H9 (cell line): ENCODE data around the gene TSSK6. TPM values are rescaled to one million over a fixed set of nuclear protein-coding genes. Genes with fewer than 3 reads are reported as not detected.

Experiments used
- DNase-seq: peaks from one replicate; pipeline ENCODE4 v3.0.0-alpha.2; 2017
- H2AFZ ChIP-seq: one replicate; pipeline ENCODE4 v1.6.1; 2013; ENCODE audit warnings: mild to moderate bottlenecking, low read length, control low read depth, moderate library complexity
- H2AK5ac ChIP-seq: 2 replicates; pipeline ENCODE4 v1.6.1; 2013; ENCODE audit warnings: low read length, control low read depth, mixed read lengths; ENCODE audit not compliant: insufficient read length
- H2BK120ac ChIP-seq: one replicate; pipeline ENCODE4 v1.6.1; 2013; ENCODE audit warnings: low read depth, mild to moderate bottlenecking, low read length, control low read depth, inconsistent platforms; ENCODE audit not compliant: poor library complexity, severe bottlenecking
- H2BK12ac ChIP-seq: 2 replicates; pipeline ENCODE4 v1.6.1; 2013; ENCODE audit warnings: low read length, control low read depth, mixed read lengths, low read depth; ENCODE audit not compliant: insufficient read length
- H2BK15ac ChIP-seq: 2 replicates; pipeline ENCODE4 v1.6.1; 2013; ENCODE audit warnings: low read depth, low read length, control low read depth
- H2BK20ac ChIP-seq: one replicate; pipeline ENCODE4 v1.6.1; 2013; ENCODE audit warnings: low read depth, mild to moderate bottlenecking, low read length, control low read depth, inconsistent platforms; ENCODE audit not compliant: poor library complexity, severe bottlenecking
- H2BK5ac ChIP-seq: 2 replicates; pipeline ENCODE4 v1.6.1; 2013; ENCODE audit warnings: low read length, control low read depth, mixed read lengths; ENCODE audit not compliant: insufficient read length
- H3K14ac ChIP-seq: 2 replicates; pipeline ENCODE4 v1.6.1; 2013; ENCODE audit warnings: low read length, control low read depth; ENCODE audit not compliant: insufficient read depth
- H3K18ac ChIP-seq: 2 replicates; pipeline ENCODE4 v1.6.1; 2013; ENCODE audit warnings: low read depth, mild to moderate bottlenecking, mixed read lengths, low read length, control low read depth; ENCODE audit not compliant: insufficient read length
- H3K23ac ChIP-seq: 2 replicates; pipeline ENCODE4 v1.6.1; 2013; ENCODE audit warnings: low read length, control low read depth, mixed read lengths, low read depth; ENCODE audit not compliant: insufficient read length
- H3K23me2 ChIP-seq: 2 replicates; pipeline ENCODE4 v1.6.1; 2013; ENCODE audit warnings: low read depth, mild to moderate bottlenecking, mixed read lengths, low read length, control low read depth; ENCODE audit not compliant: insufficient read length, poor library complexity, severe bottlenecking
- H3K27ac ChIP-seq: 2 replicates; pipeline ENCODE4 v1.5.1; 2013; ENCODE audit warnings: low read length, control low read depth, mixed read lengths, low read depth; ENCODE audit not compliant: insufficient read length
- H3K27me3 ChIP-seq: 2 replicates; pipeline ENCODE4 v1.6.1; 2013; ENCODE audit warnings: low read length, control low read depth, inconsistent platforms; ENCODE audit not compliant: insufficient read depth
- H3K4ac ChIP-seq: 2 replicates; pipeline ENCODE4 v1.6.1; 2013; ENCODE audit warnings: low read depth, mild to moderate bottlenecking, control low read depth, inconsistent platforms, low read length, moderate library complexity
- H3K4me1 ChIP-seq: 2 replicates; pipeline ENCODE4 v1.6.1; 2013; ENCODE audit warnings: low read length, control low read depth, inconsistent platforms; ENCODE audit not compliant: insufficient read depth
- H3K4me2 ChIP-seq: 2 replicates; pipeline ENCODE4 v1.6.1; 2013; ENCODE audit warnings: low read length, control low read depth, mixed read lengths; ENCODE audit not compliant: insufficient read length, insufficient read depth
- H3K56ac ChIP-seq: 2 replicates; pipeline ENCODE4 v1.6.1; 2013; ENCODE audit warnings: low read depth, mild to moderate bottlenecking, mixed read lengths, low read length, control low read depth; ENCODE audit not compliant: insufficient read length
- H3K79me1 ChIP-seq: 2 replicates; pipeline ENCODE4 v1.6.1; 2013; ENCODE audit warnings: low read depth, mild to moderate bottlenecking, moderate library complexity, low read length, control low read depth, inconsistent platforms; ENCODE audit not compliant: insufficient read depth, poor library complexity, severe bottlenecking
- H3K79me2 ChIP-seq: 2 replicates; pipeline ENCODE4 v1.6.1; 2013; ENCODE audit warnings: low read length, control low read depth, inconsistent platforms; ENCODE audit not compliant: insufficient read depth
- H3K9ac ChIP-seq: 2 replicates; pipeline ENCODE4 v1.6.1; 2013; ENCODE audit warnings: low read length, control low read depth, mixed read lengths; ENCODE audit not compliant: insufficient read length; ENCODE audit errors: extremely low read depth
- H3K9me3 ChIP-seq: one replicate; pipeline ENCODE4 v1.6.1; 2013; ENCODE audit warnings: low read depth, low read length, inconsistent platforms; ENCODE audit not compliant: control insufficient read depth
- H3T11ph ChIP-seq: one replicate; pipeline ENCODE4 v1.6.1; 2013; ENCODE audit warnings: mild to moderate bottlenecking, low read length, control low read depth, inconsistent platforms
- H4K20me1 ChIP-seq: one replicate; pipeline ENCODE4 v1.6.1; 2013; ENCODE audit not compliant: control insufficient read depth, insufficient read length, insufficient read depth
- H4K5ac ChIP-seq: 2 replicates; pipeline ENCODE4 v1.6.1; 2013; ENCODE audit warnings: low read depth, mild to moderate bottlenecking, mixed read lengths, low read length, control low read depth; ENCODE audit not compliant: insufficient read length
- H4K8ac ChIP-seq: replicated peaks from 2 replicates; pipeline ENCODE4 v1.6.1; 2013; ENCODE audit warnings: low read length, control low read depth, mixed read lengths, low read depth; ENCODE audit not compliant: insufficient read length
- H4K91ac ChIP-seq: 2 replicates; pipeline ENCODE4 v1.6.1; 2013; ENCODE audit warnings: low read depth, mild to moderate bottlenecking, moderate library complexity, mixed read lengths, low read length, control low read depth; ENCODE audit not compliant: insufficient read length
- H3K27ac Mint-ChIP-seq, 3 experiments: 2 replicates in 2 of 3; 3 replicates in 1 of 3; pipeline ENCODE4 v1.8.0; 2020 to 2021; ENCODE audit warnings: mixed read lengths in 3 of 3, mild to moderate bottlenecking in 1 of 3, moderate library complexity in 1 of 3
- H3K27me3 Mint-ChIP-seq: 2 replicates; pipeline ENCODE4 v1.8.0; 2021; ENCODE audit warnings: low read depth, mild to moderate bottlenecking, moderate library complexity, mixed read lengths
- H3K36me3 Mint-ChIP-seq, 3 experiments: 2 replicates in 2 of 3; 3 replicates in 1 of 3; pipeline ENCODE4 v1.8.0; 2020 to 2021; ENCODE audit warnings: low read depth in 3 of 3, mixed read lengths in 3 of 3; ENCODE audit not compliant: insufficient read depth in 1 of 3
- H3K4me1 Mint-ChIP-seq, 2 experiments: 2 replicates each; pipeline ENCODE4 v1.8.0; 2020; ENCODE audit warnings: mixed read lengths in 2 of 2
- H3K4me3 Mint-ChIP-seq, 2 experiments: 2 replicates in 1 of 2; 3 replicates in 1 of 2; pipeline ENCODE4 v1.8.0; 2020 to 2021; ENCODE audit warnings: mild to moderate bottlenecking in 2 of 2, mixed read lengths in 2 of 2, moderate library complexity in 1 of 2
- H3K9me3 Mint-ChIP-seq, 2 experiments: 2 replicates in 1 of 2; 3 replicates in 1 of 2; pipeline ENCODE4 v1.8.0; 2020; ENCODE audit warnings: mild to moderate bottlenecking in 2 of 2, mixed read lengths in 2 of 2, moderate library complexity in 1 of 2
- WGBS: extraction: QIAGEN DNeasy Blood & Tissue Kit; methylation state at CpG from one replicate; pipeline ENCODE4 v1.1.7; 2013; ENCODE audit warnings: missing lambda C conversion rate, low lambda C conversion rate, mixed read lengths; ENCODE audit not compliant: insufficient read length; ENCODE audit errors: extremely low coverage; 5-methylcytosine and 5-hydroxymethylcytosine counted together
- total RNA-seq: library from RNA; stranded (reverse); gene quantifications from 2 replicates; pipeline ENCODE4 v1.2.1, GENCODE V29; 2021
- TF ChIP-seq, protein P1 (sequence below): fragments of 200-600 bp; sonication (generic); conservative IDR thresholded peaks from 3 replicates; pipeline ENCODE4 v1.8.0; 2021; ENCODE audit warnings: antibody characterized with exemption, mild to moderate bottlenecking

TSSK6 gene
- total RNA-seq, 1 experiment from 2014 or later = 2.6 TPM

DNA sequence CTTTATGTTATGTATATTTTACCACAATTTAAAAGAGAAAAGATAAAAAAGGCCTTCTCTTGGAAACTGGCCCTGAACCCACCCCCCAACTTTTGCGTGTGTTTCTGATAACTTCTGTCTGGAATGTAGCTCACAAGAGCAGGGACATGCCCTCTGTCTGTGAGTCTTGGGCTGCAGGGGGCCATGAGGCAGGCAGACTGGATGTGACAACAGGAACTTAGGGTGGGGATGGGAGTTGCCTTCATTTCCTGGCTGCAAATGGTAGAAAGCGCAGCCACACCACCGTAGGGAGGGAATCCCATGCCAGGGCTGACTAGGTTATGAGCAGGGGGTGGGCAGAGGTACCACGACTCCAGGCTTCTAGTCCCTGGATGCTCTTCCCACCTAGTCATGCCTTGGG, 44.6 kb upstream of the TSSK6 start:
- Histone ChIP-seq H3K23ac (no peak overlapping the region), H3K79me1 (no peaks in the 10 kb centered on the region), H3K27me3 (no peaks in the 10 kb centered on the region), H3K9me3 (no peaks in the 10 kb centered on the region), H2AK5ac (no peak overlapping the region), H2BK120ac (no peak overlapping the region), H3K4me1 (no peaks in the 10 kb centered on the region; the same call in 1 of the 2 replicates), H3K18ac (no peak overlapping the region), H3K27ac (no peak overlapping the region), H4K8ac (no peak overlapping the region), H2BK5ac (no peak overlapping the region), H2BK15ac (no peak overlapping the region), H3K23me2 (no peaks in the 10 kb centered on the region), H3K4ac (no peak overlapping the region), H3K56ac (no peak overlapping the region), H3K4me2 (no peak overlapping the region), H2AFZ (no peak overlapping the region), H4K91ac (no peak overlapping the region), H4K20me1 (no peaks in the 10 kb centered on the region), H4K5ac (no peak overlapping the region), H3K9ac (no peak overlapping the region), H2BK20ac (no peak overlapping the region), H3K79me2 (no peaks in the 10 kb centered on the region), H2BK12ac (no peak overlapping the region), H3K14ac (no peak overlapping the region), H3T11ph (no peak overlapping the region)
- DNase-seq = no peak
- TF ChIP-seq, protein P1, sequence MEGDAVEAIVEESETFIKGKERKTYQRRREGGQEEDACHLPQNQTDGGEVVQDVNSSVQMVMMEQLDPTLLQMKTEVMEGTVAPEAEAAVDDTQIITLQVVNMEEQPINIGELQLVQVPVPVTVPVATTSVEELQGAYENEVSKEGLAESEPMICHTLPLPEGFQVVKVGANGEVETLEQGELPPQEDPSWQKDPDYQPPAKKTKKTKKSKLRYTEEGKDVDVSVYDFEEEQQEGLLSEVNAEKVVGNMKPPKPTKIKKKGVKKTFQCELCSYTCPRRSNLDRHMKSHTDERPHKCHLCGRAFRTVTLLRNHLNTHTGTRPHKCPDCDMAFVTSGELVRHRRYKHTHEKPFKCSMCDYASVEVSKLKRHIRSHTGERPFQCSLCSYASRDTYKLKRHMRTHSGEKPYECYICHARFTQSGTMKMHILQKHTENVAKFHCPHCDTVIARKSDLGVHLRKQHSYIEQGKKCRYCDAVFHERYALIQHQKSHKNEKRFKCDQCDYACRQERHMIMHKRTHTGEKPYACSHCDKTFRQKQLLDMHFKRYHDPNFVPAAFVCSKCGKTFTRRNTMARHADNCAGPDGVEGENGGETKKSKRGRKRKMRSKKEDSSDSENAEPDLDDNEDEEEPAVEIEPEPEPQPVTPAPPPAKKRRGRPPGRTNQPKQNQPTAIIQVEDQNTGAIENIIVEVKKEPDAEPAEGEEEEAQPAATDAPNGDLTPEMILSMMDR = no peak
- Mint-ChIP-seq H3K4me1 (peaks cover 5 to 9% of the 10 kb centered on the region in 2 experiments), H3K36me3 (peaks cover 0 to 6% (median 6%) of the 10 kb centered on the region in 3 experiments; a peak in 5 of 7 replicates), H3K4me3 (no peak overlapping the region), H3K27ac (peak overlapping the region in 1 of 3 experiments; percentile 52; a peak in 1 of 7 replicates), H3K27me3 (no peaks in the 10 kb centered on the region), H3K9me3 (no peaks in the 10 kb centered on the region)
- WGBS = no CpG with 5 or more reads among the region's 4 CpGs
